Testis (tissue), 2 donors: Measurements from ENCODE around the gene PTTG1IP2.

Experiments
- POLR2A ChIP-seq: fragments of 450-650 bp; IDR thresholded peaks from one replicate; pipeline ENCODE4 v1.6.1; 2017; ENCODE audit warnings: antibody characterized with exemption, mild to moderate bottlenecking, moderate library complexity
- TF ChIP-seq, protein P1 (sequence below), 3 experiments: fragments of 450-650 bp in 2 of 3; fragments of 200-600 bp in 1 of 3; sonication (generic) in 1 of 3; IDR thresholded peaks; one replicate each; pipeline ENCODE4 v1.5.1; 2016 to 2019; ENCODE audit warnings: antibody characterized with exemption in 3 of 3, mild to moderate bottlenecking in 2 of 3, moderate library complexity in 1 of 3

DNA sequence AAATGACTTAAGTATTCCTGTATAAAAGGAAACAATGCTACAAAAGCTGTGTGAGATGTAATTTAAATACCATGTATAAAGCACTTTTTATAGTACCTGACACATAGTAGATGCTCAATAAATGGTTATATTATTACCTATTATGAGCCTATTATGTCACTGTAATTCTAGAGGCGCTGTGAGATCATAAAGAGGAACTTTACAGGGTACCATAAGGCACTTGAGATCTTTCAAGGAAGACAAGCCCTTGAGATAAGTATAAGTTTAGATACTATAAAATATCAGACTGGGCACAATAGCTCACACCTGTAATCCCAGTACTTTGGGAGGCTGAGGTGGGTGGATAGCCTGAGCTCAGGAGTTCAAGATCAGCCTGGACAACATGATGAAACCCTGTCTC, 38.3 kb downstream of the PTTG1IP2 start:
- no peak for TF ChIP-seq POLR2A
- TF ChIP-seq, protein P1, sequence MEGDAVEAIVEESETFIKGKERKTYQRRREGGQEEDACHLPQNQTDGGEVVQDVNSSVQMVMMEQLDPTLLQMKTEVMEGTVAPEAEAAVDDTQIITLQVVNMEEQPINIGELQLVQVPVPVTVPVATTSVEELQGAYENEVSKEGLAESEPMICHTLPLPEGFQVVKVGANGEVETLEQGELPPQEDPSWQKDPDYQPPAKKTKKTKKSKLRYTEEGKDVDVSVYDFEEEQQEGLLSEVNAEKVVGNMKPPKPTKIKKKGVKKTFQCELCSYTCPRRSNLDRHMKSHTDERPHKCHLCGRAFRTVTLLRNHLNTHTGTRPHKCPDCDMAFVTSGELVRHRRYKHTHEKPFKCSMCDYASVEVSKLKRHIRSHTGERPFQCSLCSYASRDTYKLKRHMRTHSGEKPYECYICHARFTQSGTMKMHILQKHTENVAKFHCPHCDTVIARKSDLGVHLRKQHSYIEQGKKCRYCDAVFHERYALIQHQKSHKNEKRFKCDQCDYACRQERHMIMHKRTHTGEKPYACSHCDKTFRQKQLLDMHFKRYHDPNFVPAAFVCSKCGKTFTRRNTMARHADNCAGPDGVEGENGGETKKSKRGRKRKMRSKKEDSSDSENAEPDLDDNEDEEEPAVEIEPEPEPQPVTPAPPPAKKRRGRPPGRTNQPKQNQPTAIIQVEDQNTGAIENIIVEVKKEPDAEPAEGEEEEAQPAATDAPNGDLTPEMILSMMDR (IDR thresholded peaks at IDR 0.05), result no peak
